ENCODE data around the gene OMA1. TPM values are rescaled to one million over a fixed set of nuclear protein-coding genes. Genes with fewer than 3 reads are reported as not detected.

OMA1 gene
- polyA plus RNA-seq, 1 donor (not counting 4 experiments of a cell fraction or from before 2014, with no cell fraction given) = 16.3 TPM

- TF ChIP-seq CTCF (optimal IDR thresholded peaks at IDR 0.05 in 1 of 3, IDR thresholded peaks at IDR 0.05 in 1 of 3, conservative IDR thresholded peaks at IDR 0.05 in 1 of 3; ENCODE audit: extremely low read depth in 1 of 3, insufficient read depth in 2 of 3, low read length in 3 of 3) = no peak
- no peak for TF ChIP-seq EZH2 (IDR thresholded peaks at IDR 0.05; ENCODE audit: low read length)
- dilution Hi-C loops (cut with MboI; ENCODE audit: extremely low pct_ligation_motif_present, low sequenced_read_pairs) = no loop called here
- no peak for FAIRE-seq
Measured at GRCh38 chr1:58476179-58476578, 70.3 kb downstream of the OMA1 start.

DNA sequence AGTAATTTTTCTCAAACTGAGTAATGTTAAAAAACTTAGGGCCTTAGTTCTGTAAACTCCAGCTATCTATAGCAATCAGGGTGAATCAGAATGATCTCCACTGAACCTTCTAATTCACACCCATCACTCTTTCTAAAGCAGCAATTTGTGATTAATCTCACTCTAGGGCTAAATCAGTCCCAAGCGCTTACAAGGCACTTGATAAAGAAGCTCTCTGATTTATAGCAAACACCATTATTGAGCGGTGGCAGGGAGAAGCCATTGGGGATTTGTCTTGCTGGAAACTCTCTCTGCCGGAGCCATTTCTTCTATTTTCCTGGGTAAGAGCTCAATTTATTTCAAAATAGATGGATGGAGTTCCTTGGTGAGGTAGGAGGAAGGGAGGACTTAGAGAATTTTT, 77.0 kb downstream of the OMA1 start:
- Histone ChIP-seq H3K27me3 (ENCODE audit: control insufficient read depth, extremely low read depth, insufficient read depth, low read length) (no peaks in the 10 kb centered on the region), H3K9me1 (ENCODE audit: control insufficient read depth, extremely low read depth, insufficient read depth, low read length) (no peaks in the 10 kb centered on the region), H4K20me1 (ENCODE audit: control insufficient read depth, extremely low read depth, insufficient read depth, low read length) (no peaks in the 10 kb centered on the region), H3K9me3 (ENCODE audit: control insufficient read depth, low read depth, low read length) (no peaks in the 10 kb centered on the region), H3K27ac (ENCODE audit: control insufficient read depth, insufficient read depth, low read length) (no peak overlapping the region), H3K79me2 (ENCODE audit: control insufficient read depth, insufficient read depth, low read length) (no peaks in the 10 kb centered on the region), H2AFZ (ENCODE audit: control insufficient read depth, low read length) (no peak overlapping the region), H3K4me1 (ENCODE audit: control insufficient read depth, extremely low read depth, insufficient read depth, low read length) (no peaks in the 10 kb centered on the region), H3K9ac (ENCODE audit: control insufficient read depth, extremely low read depth, insufficient read depth, low read length) (no peak overlapping the region), H3K4me3 (ENCODE audit: control insufficient read depth in 2 of 3, extremely low read depth in 1 of 3, insufficient read depth in 2 of 3, low read depth in 1 of 3, low read length in 3 of 3) (no peak overlapping the region), H3K4me2 (ENCODE audit: control insufficient read depth, extremely low read depth, insufficient read depth, low read depth, low read length) (no peak overlapping the region), H3K36me3 (ENCODE audit: control insufficient read depth in 2 of 2, extremely low read depth in 1 of 2, insufficient read depth in 2 of 2, low read length in 2 of 2) (peaks cover 0 to 3% of the 10 kb centered on the region in 2 experiments)
- dilution Hi-C loops (cut with MboI; ENCODE audit: extremely low pct_ligation_motif_present, low sequenced_read_pairs) = no loop called here
- FAIRE-seq = no peak
- TF ChIP-seq CTCF (optimal IDR thresholded peaks at IDR 0.05 in 1 of 3, IDR thresholded peaks at IDR 0.05 in 1 of 3, conservative IDR thresholded peaks at IDR 0.05 in 1 of 3; ENCODE audit: extremely low read depth in 1 of 3, insufficient read depth in 2 of 3, low read length in 3 of 3) (no peak), EZH2 (IDR thresholded peaks at IDR 0.05; ENCODE audit: low read length) (no peak)
- no peak for DNase-seq (ENCODE audit: low read depth, low spot score)

More at GRCh38 chr1:58476179-58476578, 70.3 kb downstream of the OMA1 start:
- no peak overlapping the region for H3K4me3 ChIP-seq (ENCODE audit: control insufficient read depth in 2 of 3, extremely low read depth in 1 of 3, insufficient read depth in 2 of 3, low read depth in 1 of 3, low read length in 3 of 3)
- DNase-seq (ENCODE audit: low read depth, low spot score) = no peak
- no peak overlapping the region for H3K9ac ChIP-seq (ENCODE audit: control insufficient read depth, extremely low read depth, insufficient read depth, low read length)
- H3K4me2 ChIP-seq (ENCODE audit: control insufficient read depth, extremely low read depth, insufficient read depth, low read depth, low read length) = no peak overlapping the region
- H4K20me1 ChIP-seq (ENCODE audit: control insufficient read depth, extremely low read depth, insufficient read depth, low read length) = no peaks in the 10 kb centered on the region
- H3K79me2 ChIP-seq (ENCODE audit: control insufficient read depth, insufficient read depth, low read length) = no peaks in the 10 kb centered on the region
- no peaks in the 10 kb centered on the region for H3K4me1 ChIP-seq (ENCODE audit: control insufficient read depth, extremely low read depth, insufficient read depth, low read length)
- no peaks in the 10 kb centered on the region for H3K27me3 ChIP-seq (ENCODE audit: control insufficient read depth, extremely low read depth, insufficient read depth, low read length)
- H3K9me1 ChIP-seq (ENCODE audit: control insufficient read depth, extremely low read depth, insufficient read depth, low read length) = no peaks in the 10 kb centered on the region
- H3K9me3 ChIP-seq (ENCODE audit: control insufficient read depth, low read depth, low read length) = no peaks in the 10 kb centered on the region
- H3K27ac ChIP-seq (ENCODE audit: control insufficient read depth, insufficient read depth, low read length) = no peak overlapping the region
- no peaks in the 10 kb centered on the region for H3K36me3 ChIP-seq (ENCODE audit: control insufficient read depth in 2 of 2, extremely low read depth in 1 of 2, insufficient read depth in 2 of 2, low read length in 2 of 2)
- no peak overlapping the region for H2AFZ ChIP-seq (ENCODE audit: control insufficient read depth, low read length)

Measured in keratinocyte (primary cell).